Measurements from ENCODE around the gene SPAG8.

Gene SPAG8, protein sequence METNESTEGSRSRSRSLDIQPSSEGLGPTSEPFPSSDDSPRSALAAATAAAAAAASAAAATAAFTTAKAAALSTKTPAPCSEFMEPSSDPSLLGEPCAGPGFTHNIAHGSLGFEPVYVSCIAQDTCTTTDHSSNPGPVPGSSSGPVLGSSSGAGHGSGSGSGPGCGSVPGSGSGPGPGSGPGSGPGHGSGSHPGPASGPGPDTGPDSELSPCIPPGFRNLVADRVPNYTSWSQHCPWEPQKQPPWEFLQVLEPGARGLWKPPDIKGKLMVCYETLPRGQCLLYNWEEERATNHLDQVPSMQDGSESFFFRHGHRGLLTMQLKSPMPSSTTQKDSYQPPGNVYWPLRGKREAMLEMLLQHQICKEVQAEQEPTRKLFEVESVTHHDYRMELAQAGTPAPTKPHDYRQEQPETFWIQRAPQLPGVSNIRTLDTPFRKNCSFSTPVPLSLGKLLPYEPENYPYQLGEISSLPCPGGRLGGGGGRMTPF

DNA sequence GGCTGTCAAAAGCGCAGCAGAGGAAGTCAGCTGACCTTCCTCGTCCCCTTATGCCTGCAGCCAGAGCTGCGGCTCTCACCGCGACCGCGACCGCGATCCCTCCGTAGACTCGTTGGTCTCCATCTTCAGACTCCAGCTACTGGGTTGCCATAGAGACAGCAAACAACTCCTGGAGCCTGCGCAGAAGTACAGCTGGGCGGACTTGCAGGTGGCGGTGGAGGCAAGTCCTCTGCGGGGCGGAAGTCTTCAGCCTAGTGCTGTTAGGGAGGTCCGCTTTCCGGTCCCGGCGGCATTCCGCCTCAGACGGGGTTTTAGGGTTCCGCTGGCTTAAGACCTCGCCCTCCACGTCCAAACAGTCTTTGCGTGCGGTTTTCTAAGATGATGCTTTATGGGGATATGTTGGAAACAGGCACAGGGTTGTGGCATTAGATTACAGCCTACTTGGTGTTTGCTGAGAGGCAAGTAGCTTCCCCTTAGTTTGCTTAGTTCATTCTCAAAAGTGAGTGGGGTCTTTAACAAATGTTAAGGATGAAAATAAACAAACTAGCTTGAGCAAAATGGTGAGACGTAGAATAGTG, at the start of gene SPAG8:
Gene SPAG8, minus strand, starts transcription at position 238 of the 578 bp plus-strand sequence. Its CDS starts 115 bp downstream, at position 123.
- peak; percentile 98 for DNase-seq (ENCODE audit: low spot score)

DNA sequence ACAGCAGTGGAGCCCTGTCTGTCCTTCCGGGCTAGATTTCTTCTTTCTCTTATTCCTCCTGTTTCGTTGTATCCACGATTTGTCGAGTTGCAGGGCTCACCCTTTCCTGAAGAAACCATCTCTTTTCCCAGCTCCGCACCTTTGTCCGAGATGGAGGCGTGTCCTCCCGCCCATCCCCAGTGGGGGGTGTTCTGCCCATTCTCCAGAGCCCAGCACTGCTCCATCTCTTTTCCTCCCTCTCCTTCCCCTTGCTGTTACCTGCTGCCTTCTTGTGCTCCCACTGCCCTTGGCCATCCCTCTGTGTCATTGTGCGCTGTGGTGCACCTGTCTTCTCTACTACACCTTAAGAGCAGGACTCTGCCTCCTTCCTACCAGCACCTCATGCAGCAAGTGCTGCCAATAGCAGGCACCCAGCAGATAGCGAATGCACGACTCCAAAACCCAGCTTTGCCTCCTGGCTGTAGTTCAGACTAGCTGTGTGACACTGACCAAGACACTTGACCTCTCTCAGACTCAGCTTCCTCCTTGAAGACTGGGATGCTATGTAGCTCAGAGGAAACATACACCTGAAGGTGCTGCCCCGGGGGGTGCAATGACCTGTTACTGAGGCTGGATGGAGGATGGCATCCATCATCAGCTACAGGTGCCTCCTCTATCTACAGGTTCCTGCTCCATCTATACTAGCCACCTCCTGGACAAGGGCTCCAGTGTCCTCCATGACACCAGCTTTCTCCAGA, 49.3 kb upstream of the SPAG8 start:
- DNase-seq (ENCODE audit: low spot score) = no peak

DNA sequence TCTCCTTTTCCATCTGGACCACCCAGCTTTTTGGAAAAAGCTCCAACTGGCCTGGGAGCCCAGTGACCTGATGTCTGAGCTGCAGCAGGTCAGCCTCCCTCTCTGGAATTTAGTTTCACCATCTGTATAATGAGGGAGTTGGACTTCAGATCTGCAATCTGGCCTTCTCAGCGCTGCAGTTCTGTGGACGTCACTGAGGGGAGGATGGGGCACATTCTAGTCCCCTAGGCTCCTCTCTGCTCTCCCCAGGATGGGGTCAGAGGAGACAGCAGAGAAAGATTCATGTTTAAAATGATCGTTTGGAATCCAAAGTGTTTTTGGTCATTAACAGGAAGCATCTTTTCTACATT, 47.9 kb upstream of the SPAG8 start:
- no peak for DNase-seq (ENCODE audit: low spot score)

DNA sequence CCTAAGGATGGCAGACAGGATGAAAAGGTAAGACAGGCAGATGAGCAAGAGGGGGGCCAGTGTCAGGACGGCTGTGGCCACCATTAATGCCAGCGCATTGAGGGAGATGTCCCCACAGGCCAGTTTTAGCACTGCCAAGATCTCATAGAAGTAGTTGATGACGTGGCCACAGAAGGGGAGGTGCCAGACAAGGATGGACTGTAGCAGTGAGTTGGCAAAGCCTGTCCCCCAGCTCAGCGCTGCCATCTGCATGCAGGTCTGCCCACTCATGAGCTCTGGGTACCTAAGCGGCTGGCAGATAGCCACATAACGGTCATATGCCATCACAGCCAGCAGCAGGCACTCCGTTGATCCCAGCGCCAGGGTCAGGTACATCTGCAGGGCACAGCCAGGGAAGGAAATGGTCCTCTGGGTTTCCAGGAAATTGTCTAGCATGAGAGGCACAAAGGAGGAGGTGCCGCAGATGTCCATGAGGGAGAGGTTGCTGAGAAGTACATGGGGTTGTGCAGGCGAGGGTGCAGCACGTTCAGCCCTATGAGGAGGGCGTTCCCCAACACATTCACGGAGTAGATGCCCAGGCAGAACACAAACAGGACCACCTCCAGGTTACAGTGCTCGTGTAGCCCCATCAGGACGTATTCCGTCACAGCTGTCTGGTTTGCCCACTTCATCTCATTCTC, 47.4 kb upstream of the SPAG8 start:
- DNase-seq (ENCODE audit: low spot score) = no peak

DNA sequence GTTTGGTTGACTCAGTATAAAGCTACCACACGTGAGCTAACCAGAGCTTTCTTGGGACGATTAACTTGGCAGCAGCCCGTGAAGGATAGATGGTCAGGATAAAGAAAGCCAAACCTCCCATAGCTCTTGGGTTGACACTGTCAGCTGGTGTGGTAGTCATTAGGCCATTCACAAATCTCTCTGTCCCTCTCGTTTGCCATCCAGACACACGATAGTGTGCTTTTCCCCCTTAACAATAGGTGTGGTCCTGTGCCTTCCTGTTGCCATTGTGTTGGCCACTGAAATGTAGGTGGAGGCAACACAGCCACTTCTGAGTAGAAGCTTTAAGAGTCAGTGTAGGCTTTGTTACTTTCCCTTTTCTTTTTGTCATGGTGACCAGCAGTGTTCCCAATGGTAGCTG, 46.4 kb upstream of the SPAG8 start:
- no peak for DNase-seq (ENCODE audit: low spot score)

DNA sequence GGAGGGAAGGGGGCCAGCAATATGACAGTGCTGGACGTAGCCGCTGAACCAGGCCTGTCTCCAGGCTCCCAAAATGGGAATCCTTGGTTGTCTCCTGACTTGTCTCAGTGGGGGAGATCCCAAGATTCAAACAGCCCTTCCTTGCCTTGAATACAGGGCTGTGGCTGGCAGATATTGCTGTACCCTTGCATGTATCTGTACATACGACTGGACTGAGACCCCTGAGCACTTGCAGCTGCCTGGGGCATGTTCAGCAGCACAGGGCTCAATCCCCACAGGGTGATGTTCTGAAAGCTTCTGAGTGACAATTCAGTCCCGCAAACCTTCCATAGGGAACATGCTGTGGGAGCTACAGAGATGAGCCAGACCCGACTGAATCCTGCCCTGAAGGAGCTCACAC, 44.8 kb upstream of the SPAG8 start:
- DNase-seq (ENCODE audit: low spot score) = no peak

DNA sequence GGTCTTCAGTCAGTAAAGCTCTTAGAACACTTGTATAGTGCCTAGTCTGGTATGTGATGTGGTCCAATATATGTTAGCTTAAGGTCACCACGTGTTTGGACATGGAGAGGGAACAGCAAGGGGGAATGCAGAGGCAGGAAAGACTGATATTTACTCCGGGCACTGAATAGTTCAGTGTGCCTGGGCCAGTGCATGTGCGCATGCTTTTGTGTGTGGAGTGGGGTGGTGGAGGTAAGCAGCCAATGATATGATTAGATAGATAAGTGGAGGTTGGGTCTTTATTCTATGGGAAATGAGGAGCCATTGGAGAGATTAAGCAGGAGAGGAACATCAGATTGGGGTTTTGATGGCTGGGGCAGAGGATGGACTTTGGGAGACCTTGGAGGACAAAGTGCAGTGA, 44.1 kb upstream of the SPAG8 start:
- DNase-seq (ENCODE audit: low spot score) = no peak

DNA sequence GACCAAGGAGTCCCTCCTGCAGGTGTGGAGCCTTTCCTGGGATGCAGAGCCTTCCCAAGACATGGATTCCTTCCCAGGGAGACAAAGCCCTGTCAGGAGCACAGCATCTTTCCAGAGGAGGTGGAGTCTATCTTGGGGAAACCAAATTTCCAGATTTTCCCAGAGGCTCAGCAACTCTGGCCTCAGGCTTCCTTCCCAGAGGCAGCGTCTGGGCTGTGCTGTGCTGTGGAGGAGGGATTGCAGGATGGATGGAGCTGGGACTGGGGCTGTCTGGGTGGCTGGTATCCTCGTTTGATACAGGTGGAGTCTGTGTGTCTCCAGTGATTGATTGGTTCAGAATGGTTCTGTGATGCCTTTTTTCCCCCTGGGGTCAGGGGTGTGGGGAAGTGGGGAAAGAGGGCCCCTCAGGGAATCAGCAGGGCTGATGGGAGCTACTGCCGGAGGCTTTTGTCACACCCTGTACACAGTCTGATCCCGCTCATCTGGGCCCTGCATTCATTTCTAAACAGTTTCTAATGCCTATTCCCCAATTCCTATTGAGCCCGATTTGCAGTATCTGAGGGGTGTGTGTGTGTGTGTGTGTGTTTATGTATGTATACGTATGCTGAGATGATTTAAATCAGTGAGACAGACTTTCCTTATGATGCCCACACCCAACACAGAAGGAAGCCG, 42.2 kb upstream of the SPAG8 start:
- DNase-seq (ENCODE audit: low spot score) = no peak

DNA sequence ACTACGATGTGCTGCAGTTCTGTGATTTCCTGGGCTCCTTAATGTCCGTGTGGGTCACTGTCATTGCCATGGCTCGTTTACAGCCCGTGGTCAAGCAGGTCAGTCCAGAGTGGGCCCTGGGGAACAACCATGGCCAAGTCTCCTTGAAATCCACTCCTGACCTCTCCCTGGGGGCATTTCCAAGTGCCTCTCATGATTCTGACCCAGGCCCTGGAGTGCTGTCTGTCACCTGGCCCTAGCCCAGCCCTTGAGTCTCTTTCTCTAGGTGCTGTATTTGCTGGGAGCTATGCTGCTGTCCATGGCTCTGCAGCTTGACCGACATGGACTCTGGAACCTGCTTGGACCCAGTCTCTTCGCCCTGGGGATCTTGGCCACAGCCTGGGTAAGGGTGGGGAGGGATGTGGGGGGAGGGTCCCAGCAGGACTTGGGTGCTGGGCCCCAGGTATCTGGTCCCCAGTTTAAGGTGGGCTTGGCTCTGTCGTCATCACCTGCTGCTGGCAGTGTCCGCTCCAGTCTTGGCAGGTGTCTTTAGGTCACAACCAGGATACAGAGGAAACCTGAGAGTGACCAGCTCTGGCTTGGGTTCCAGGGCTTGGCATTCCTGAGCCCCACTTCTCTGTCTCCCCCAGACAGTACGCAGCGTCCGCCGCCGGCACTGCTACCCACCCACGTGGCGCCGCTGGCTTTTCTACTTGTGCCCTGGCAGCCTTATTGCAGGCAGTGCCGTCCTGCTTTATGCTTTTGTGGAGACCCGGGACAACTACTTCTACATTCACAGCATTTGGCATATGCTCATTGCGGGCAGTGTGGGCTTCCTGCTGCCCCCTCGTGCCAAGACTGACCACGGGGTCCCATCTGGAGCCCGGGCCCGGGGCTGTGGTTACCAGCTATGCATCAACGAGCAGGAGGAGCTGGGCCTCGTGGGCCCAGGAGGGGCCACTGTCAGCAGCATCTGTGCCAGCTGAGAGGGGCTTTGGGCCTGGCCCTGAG, 41.1 kb upstream of the SPAG8 start:
- DNase-seq (ENCODE audit: low spot score) = no peak

DNA sequence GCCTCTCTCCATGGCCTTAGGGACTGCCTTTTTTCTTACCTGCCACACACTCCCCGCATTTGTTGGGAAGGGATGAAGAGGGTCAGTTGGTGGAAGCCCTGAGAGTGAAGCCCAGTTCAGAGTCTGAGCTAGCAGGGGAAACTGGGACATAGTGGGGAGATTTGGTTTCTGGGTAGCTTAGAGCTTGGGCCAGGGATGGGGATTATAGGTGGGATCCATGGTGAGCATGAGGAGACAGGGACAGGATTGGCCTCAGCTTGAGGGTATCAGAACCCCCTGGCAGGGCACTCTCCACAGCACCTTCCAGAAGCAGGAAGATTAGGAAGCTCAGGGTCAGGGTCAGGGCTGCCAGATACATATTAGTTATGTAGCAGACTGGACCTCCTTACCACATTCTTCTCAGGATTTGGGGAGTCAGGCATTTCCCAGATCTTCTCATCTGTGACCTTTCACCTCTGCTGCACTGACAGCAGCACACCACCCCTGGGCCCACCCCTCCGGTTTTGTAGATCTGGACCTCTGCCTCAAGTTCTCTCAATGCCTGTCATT, 40.3 kb upstream of the SPAG8 start:
- no peak for DNase-seq (ENCODE audit: low spot score)

DNA sequence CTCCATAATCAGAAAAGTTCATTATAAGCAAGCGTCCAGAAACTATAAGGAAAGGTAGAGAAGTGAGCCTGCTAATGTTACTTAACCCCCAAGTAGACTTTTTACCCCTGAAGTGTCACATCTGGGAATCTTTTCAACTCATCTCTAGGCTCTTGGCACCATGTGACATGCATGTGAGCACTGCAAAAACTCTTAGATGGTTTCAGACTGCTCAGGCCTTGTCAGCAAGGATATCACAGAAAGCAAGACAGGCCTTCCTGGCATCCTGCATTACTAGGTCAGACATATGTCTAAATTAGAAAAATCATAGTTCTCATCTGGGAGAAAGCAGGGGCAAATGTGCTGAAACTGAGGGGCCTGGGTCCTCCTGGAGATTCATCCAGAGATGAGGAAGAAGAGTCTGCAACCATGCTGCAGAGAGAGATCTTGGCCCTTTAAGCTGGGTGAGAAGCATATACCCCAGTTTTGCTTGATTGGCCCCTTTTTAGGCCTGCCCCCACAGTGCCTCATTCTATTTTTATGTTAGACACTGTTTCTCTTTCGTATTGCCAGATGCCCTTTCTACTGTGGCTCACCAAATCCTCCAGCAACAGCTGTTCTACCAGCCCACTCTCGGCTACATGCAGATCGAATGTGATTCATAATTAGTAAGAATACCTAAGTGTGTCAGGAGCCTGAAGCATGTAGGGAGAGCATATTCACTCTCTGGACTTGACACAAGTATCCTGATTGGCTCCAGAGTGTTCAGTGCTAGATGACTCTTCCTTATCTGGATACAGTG, 35.9 kb upstream of the SPAG8 start:
- DNase-seq (ENCODE audit: low spot score) = no peak

DNA sequence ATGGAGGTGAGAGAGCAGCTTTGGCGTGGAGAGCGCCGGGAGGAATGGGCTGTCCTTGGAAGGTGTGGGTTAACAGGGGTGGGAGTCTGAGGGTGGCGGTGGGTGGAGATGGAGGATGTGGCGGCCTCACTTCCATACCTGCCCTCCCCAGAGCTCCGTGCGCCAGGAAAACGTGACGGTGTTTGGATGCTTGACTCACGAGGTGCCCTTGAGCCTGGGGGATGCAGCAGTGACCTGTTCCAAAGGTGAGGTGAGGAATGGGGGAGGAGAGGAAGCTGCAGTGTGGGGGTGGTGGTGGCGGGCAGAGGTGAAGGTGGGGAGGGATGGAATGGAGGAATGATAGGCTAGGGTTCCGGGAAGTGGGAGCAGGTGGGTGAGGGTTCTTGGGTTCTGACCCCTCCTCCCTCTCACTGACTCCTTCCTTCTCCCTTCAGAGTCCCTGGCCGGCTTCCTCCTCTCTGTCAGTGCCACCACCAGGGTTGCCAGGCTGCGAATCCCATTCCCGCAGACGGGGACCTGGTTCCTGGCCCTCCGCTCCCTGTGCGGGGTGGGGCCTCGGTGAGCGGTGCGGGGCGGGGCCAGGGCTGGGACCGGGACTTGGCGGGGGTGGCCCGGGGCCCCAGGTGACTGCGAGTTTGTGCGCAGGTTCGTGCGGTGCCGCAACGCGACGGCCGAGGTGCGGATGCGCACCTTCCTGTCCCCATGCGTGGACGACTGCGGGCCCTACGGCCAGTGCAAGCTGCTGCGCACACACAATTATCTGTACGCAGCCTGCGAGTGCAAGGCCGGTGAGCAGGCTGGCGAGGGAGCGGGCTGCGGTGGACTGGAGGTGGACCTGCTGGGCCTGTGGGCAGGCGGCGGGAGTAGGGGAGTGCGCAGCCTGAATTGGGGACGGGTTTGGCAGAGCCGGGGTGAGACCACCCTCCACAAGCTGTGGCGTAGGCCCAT, 34.0 kb upstream of the SPAG8 start:
- DNase-seq (ENCODE audit: low spot score) = no peak

DNA sequence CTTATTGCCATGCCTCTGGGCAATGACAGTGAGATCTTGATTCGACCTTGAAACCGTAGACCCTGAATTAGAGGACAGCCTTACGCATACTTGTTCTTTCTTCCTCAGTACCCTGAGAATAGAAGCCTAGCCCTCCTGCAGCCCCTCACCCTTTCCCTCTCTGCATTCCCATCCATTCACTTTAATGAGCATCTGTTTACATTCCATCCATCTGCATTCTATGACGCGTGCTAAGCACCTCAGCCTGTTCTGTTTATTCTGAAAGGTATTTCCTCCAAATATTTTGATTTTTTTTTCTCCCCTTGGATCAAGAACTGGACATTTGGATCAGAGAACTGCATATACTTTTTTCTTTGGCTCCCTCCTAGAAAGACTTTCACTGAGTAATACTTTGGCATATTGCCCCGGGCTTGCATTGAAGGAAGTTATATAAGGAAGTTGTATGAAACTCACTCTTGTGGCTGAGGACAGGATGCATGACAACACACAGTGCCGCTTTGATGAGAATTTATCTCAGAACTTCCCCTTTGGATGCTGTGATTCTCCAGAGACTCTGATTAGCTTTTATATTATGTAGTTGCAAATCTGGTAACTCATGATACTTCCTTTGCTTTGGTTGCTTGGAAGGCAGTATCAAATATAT, 32.7 kb upstream of the SPAG8 start:
- peak; percentile 96 for DNase-seq (ENCODE audit: low spot score)

DNA sequence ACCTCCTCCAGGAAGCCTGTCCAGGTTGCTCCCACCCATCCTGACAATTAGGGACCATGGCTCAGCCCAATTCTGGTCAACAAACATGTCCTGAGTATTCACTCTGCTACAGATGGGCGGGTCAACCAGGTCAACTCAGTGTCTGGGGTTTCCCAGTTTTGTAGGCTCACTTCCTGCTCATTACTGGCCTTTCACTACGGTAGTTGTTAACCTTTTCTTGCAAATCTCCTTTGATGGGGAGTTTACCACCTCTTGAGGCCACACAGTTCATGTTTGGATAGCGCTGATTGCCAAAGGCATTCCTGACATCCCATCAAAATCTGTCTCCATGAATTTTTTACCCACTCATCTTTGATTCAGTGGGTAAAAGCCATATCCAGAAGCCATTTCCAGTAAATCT, 30.7 kb upstream of the SPAG8 start:
- no peak for DNase-seq (ENCODE audit: low spot score)

DNA sequence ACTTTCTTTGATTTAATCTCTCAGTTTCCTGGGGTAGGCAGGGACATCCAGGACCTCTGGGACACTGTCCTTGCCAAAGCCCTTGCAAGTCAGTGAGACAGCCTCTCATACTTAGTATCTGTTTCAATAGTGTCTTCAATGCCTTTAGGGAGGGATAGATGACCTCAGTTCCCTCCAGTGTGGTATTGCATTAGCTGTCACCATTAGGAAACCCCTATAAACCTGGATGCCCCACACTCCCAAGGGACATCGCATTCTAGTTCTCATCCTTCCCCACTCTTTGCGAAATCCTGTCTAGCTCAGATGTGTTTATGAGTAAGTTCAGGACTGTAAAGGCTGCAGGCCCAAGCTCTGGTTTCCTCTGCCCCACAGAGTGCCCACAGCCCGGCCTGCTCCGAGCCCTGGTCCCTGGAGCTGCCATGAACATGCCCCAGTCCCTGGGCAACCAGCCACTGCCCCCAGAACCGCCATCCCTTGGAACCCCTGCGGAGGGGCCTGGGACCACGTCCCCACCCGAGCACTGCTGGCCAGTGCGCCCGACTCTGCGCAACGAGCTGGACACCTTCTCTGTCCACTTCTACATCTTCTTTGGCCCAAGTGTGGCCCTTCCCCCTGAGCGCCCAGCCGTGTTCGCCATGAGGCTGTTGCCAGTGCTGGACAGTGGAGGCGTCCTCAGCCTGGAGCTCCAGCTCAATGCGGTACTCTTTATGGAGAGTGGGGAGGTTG, 30.1 kb upstream of the SPAG8 start:
- DNase-seq (ENCODE audit: low spot score) = no peak

DNA sequence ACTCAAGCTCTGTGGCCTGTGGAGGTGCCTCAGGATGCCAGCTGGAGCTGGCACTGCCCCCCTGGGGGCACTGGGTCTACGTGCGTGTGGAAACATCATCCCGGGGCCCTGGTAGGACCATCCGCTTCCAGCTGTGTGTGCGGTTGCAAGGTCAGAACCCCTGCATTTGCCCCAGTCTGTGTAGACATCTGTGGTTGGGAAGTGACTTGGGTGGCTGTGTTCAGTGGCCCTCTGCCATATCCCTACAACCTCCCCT, 29.5 kb upstream of the SPAG8 start:
- no peak for DNase-seq (ENCODE audit: low spot score)

DNA sequence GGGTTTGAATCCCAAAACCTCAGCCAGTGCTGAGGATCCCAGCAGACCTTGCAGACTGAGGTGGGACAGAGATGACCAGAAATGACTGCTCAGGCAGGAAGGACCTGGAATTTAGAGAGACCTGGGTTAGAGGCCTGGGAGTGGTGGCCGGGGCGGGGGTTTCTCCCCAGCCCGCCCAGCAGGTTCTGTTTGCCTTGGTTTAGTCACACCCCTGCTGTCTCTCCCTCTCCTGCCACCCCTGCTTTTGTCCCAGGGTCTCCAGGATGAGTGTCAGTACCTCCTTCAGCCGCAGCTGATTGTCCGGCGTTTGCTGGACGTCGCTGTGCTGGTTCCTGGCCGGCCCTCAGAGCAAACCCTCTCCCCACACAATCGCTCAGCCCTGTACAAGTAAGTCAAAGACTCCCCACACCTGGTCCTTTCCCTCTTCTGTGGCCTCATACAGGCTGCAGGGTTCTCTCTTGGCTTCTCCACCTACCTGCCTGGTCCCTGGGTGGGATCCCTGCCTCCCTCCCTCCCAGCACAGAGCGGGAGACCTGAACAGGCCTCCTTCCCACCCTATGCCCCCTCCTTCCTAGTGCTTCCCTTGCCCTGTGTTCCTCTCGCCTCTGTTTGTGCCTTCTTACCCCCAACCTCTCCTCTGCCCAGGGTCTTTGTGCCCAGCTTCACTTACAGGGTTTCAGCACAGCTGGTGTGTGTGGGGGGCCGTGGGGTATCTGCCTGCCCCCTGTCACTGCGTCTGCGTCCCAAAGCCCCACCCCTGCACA, 29.0 kb upstream of the SPAG8 start:
- DNase-seq (ENCODE audit: low spot score) = no peak

Data from COLO829 (cell line).